Diencephalon (tissue), 1 donor: Measurements from ENCODE around the gene PAAF1. TPM values are rescaled to one million over a fixed set of nuclear protein-coding genes. Genes with fewer than 3 reads are reported as not detected.

Experiments used
- total RNA-seq: library from RNA; depleted of rRNA; stranded (reverse); fragments of >200 nt; gene quantifications from one replicate; pipeline ENCODE4 v1.2.3, GENCODE V29; 2014

Gene PAAF1
- total RNA-seq = 23.1 TPM

DNA sequence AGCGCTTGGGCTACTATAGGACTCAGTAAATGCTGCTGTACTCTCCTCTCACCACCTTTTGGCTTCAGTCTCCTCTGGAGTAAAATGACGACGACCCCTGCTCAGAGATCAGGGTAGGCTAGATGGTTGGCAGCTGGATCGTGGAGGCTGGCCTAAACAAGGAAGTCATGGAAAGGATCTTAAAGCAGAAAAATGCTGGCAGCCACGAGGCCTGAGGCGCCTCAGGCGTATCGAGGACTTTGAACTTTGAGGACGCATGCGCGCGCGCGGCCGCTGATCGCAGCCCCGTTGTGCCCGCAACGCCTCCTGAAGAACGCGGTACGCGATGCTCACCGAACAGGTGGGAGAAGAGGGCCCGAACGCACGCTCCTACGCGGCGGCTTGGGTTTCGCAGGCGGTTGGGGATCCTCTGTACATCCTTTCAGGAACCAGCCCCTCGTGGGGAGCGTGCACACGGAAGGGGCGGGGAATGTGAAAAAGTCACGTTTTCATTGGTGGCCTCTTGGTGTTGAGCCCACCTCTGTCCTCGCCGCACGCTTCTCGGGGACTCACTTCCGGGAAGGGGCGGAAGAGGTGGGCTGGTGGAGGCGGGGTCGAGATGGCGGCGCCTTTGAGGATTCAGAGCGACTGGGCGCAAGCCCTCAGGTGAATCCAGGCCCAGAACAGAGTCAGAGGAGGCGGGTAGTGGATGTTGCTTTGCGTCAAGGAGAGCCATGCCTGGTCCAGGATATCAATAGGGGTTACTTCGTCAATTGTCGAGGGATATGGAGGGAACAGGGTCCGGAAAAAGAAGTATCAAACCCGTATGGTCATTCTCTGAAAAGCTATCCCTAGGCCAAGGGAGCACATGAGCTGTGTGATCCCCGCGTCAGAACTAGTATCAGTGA lies at the start of gene PAAF1, which contains the start of gene COA4:
Gene PAAF1, plus strand, starts transcription at position 576 of the 887 bp plus-strand sequence. Its CDS starts 23 bp downstream, at position 599.
Gene COA4, minus strand, starts transcription at position 423 of the 887 bp plus-strand sequence. CDS start 3,468 bp downstream, outside the sequence.

GRCh38 chr11:73950869-73951710 lies 74.3 kb downstream of the PAAF1 start, which contains the start of gene DNAJB13:
Gene DNAJB13 (plus strand): TSS chr11:73951026. CDS start chr11:73951070, 44 bp downstream.

Other genes with a start within 250 kb of the PAAF1 start
- 29.5 TPM for gene PLEKHB1, start 230.4 kb upstream of the PAAF1 start, total RNA-seq
- 337 TPM for gene RAB6A, start 115.9 kb upstream of the PAAF1 start, total RNA-seq
- gene MRPL48, start 89.1 kb upstream of the PAAF1 start, total RNA-seq = 38.3 TPM
- 26.1 TPM for gene COA4, start 153 bp upstream of the PAAF1 start, total RNA-seq
- gene DNAJB13, start 74.0 kb downstream of the PAAF1 start, total RNA-seq = 0.23 TPM
- 8.8 TPM for gene UCP2, start 105.8 kb downstream of the PAAF1 start, total RNA-seq
- 1.8 TPM for gene UCP3, start 132.1 kb downstream of the PAAF1 start, total RNA-seq